ENCODE results near the gene TBPL1.

GRCh38 chr6:133947302-133947900 lies 5.6 kb upstream of the TBPL1 start:
- no peak for TF ChIP-seq CTCF (IDR thresholded peaks at IDR 0.05)
- TF ChIP-seq POLR2A (IDR thresholded peaks at IDR 0.05) = no peak

Measured in uterus (tissue), 2 donors.